H9 (cell line): ENCODE data around the gene MTMR6. TPM values are rescaled to one million over a fixed set of nuclear protein-coding genes. Genes with fewer than 3 reads are reported as not detected.

Source experiments
- DNase-seq: peaks from one replicate; pipeline ENCODE4 v3.0.0-alpha.2; 2017
- H2AFZ ChIP-seq: one replicate; pipeline ENCODE4 v1.6.1; 2013; ENCODE audit warnings: mild to moderate bottlenecking, low read length, control low read depth, moderate library complexity
- H2AK5ac ChIP-seq: 2 replicates; pipeline ENCODE4 v1.6.1; 2013; ENCODE audit warnings: low read length, control low read depth, mixed read lengths; ENCODE audit not compliant: insufficient read length
- H2BK120ac ChIP-seq: one replicate; pipeline ENCODE4 v1.6.1; 2013; ENCODE audit warnings: low read depth, mild to moderate bottlenecking, low read length, control low read depth, inconsistent platforms; ENCODE audit not compliant: poor library complexity, severe bottlenecking
- H2BK12ac ChIP-seq: 2 replicates; pipeline ENCODE4 v1.6.1; 2013; ENCODE audit warnings: low read length, control low read depth, mixed read lengths, low read depth; ENCODE audit not compliant: insufficient read length
- H2BK15ac ChIP-seq: 2 replicates; pipeline ENCODE4 v1.6.1; 2013; ENCODE audit warnings: low read depth, low read length, control low read depth
- H2BK20ac ChIP-seq: one replicate; pipeline ENCODE4 v1.6.1; 2013; ENCODE audit warnings: low read depth, mild to moderate bottlenecking, low read length, control low read depth, inconsistent platforms; ENCODE audit not compliant: poor library complexity, severe bottlenecking
- H2BK5ac ChIP-seq: 2 replicates; pipeline ENCODE4 v1.6.1; 2013; ENCODE audit warnings: low read length, control low read depth, mixed read lengths; ENCODE audit not compliant: insufficient read length
- H3K14ac ChIP-seq: 2 replicates; pipeline ENCODE4 v1.6.1; 2013; ENCODE audit warnings: low read length, control low read depth; ENCODE audit not compliant: insufficient read depth
- H3K18ac ChIP-seq: 2 replicates; pipeline ENCODE4 v1.6.1; 2013; ENCODE audit warnings: low read depth, mild to moderate bottlenecking, mixed read lengths, low read length, control low read depth; ENCODE audit not compliant: insufficient read length
- H3K23ac ChIP-seq: 2 replicates; pipeline ENCODE4 v1.6.1; 2013; ENCODE audit warnings: low read length, control low read depth, mixed read lengths, low read depth; ENCODE audit not compliant: insufficient read length
- H3K23me2 ChIP-seq: 2 replicates; pipeline ENCODE4 v1.6.1; 2013; ENCODE audit warnings: low read depth, mild to moderate bottlenecking, mixed read lengths, low read length, control low read depth; ENCODE audit not compliant: insufficient read length, poor library complexity, severe bottlenecking
- H3K27ac ChIP-seq: 2 replicates; pipeline ENCODE4 v1.5.1; 2013; ENCODE audit warnings: low read length, control low read depth, mixed read lengths, low read depth; ENCODE audit not compliant: insufficient read length
- H3K27me3 ChIP-seq: 2 replicates; pipeline ENCODE4 v1.6.1; 2013; ENCODE audit warnings: low read length, control low read depth, inconsistent platforms; ENCODE audit not compliant: insufficient read depth
- H3K4ac ChIP-seq: 2 replicates; pipeline ENCODE4 v1.6.1; 2013; ENCODE audit warnings: low read depth, mild to moderate bottlenecking, control low read depth, inconsistent platforms, low read length, moderate library complexity
- H3K4me1 ChIP-seq: 2 replicates; pipeline ENCODE4 v1.6.1; 2013; ENCODE audit warnings: low read length, control low read depth, inconsistent platforms; ENCODE audit not compliant: insufficient read depth
- H3K4me2 ChIP-seq: 2 replicates; pipeline ENCODE4 v1.6.1; 2013; ENCODE audit warnings: low read length, control low read depth, mixed read lengths; ENCODE audit not compliant: insufficient read length, insufficient read depth
- H3K56ac ChIP-seq: 2 replicates; pipeline ENCODE4 v1.6.1; 2013; ENCODE audit warnings: low read depth, mild to moderate bottlenecking, mixed read lengths, low read length, control low read depth; ENCODE audit not compliant: insufficient read length
- H3K79me1 ChIP-seq: 2 replicates; pipeline ENCODE4 v1.6.1; 2013; ENCODE audit warnings: low read depth, mild to moderate bottlenecking, moderate library complexity, low read length, control low read depth, inconsistent platforms; ENCODE audit not compliant: insufficient read depth, poor library complexity, severe bottlenecking
- H3K79me2 ChIP-seq: 2 replicates; pipeline ENCODE4 v1.6.1; 2013; ENCODE audit warnings: low read length, control low read depth, inconsistent platforms; ENCODE audit not compliant: insufficient read depth
- H3K9ac ChIP-seq: 2 replicates; pipeline ENCODE4 v1.6.1; 2013; ENCODE audit warnings: low read length, control low read depth, mixed read lengths; ENCODE audit not compliant: insufficient read length; ENCODE audit errors: extremely low read depth
- H3K9me3 ChIP-seq: one replicate; pipeline ENCODE4 v1.6.1; 2013; ENCODE audit warnings: low read depth, low read length, inconsistent platforms; ENCODE audit not compliant: control insufficient read depth
- H3T11ph ChIP-seq: one replicate; pipeline ENCODE4 v1.6.1; 2013; ENCODE audit warnings: mild to moderate bottlenecking, low read length, control low read depth, inconsistent platforms
- H4K20me1 ChIP-seq: one replicate; pipeline ENCODE4 v1.6.1; 2013; ENCODE audit not compliant: control insufficient read depth, insufficient read length, insufficient read depth
- H4K5ac ChIP-seq: 2 replicates; pipeline ENCODE4 v1.6.1; 2013; ENCODE audit warnings: low read depth, mild to moderate bottlenecking, mixed read lengths, low read length, control low read depth; ENCODE audit not compliant: insufficient read length
- H4K8ac ChIP-seq: replicated peaks from 2 replicates; pipeline ENCODE4 v1.6.1; 2013; ENCODE audit warnings: low read length, control low read depth, mixed read lengths, low read depth; ENCODE audit not compliant: insufficient read length
- H4K91ac ChIP-seq: 2 replicates; pipeline ENCODE4 v1.6.1; 2013; ENCODE audit warnings: low read depth, mild to moderate bottlenecking, moderate library complexity, mixed read lengths, low read length, control low read depth; ENCODE audit not compliant: insufficient read length
- H3K27ac Mint-ChIP-seq, 3 experiments: 2 replicates in 2 of 3; 3 replicates in 1 of 3; pipeline ENCODE4 v1.8.0; 2020 to 2021; ENCODE audit warnings: mixed read lengths in 3 of 3, mild to moderate bottlenecking in 1 of 3, moderate library complexity in 1 of 3
- H3K27me3 Mint-ChIP-seq: 2 replicates; pipeline ENCODE4 v1.8.0; 2021; ENCODE audit warnings: low read depth, mild to moderate bottlenecking, moderate library complexity, mixed read lengths
- H3K36me3 Mint-ChIP-seq, 3 experiments: 2 replicates in 2 of 3; 3 replicates in 1 of 3; pipeline ENCODE4 v1.8.0; 2020 to 2021; ENCODE audit warnings: low read depth in 3 of 3, mixed read lengths in 3 of 3; ENCODE audit not compliant: insufficient read depth in 1 of 3
- H3K4me1 Mint-ChIP-seq, 2 experiments: 2 replicates each; pipeline ENCODE4 v1.8.0; 2020; ENCODE audit warnings: mixed read lengths in 2 of 2
- H3K4me3 Mint-ChIP-seq, 2 experiments: 2 replicates in 1 of 2; 3 replicates in 1 of 2; pipeline ENCODE4 v1.8.0; 2020 to 2021; ENCODE audit warnings: mild to moderate bottlenecking in 2 of 2, mixed read lengths in 2 of 2, moderate library complexity in 1 of 2
- H3K9me3 Mint-ChIP-seq, 2 experiments: 2 replicates in 1 of 2; 3 replicates in 1 of 2; pipeline ENCODE4 v1.8.0; 2020; ENCODE audit warnings: mild to moderate bottlenecking in 2 of 2, mixed read lengths in 2 of 2, moderate library complexity in 1 of 2
- WGBS: extraction: QIAGEN DNeasy Blood & Tissue Kit; methylation state at CpG from one replicate; pipeline ENCODE4 v1.1.7; 2013; ENCODE audit warnings: missing lambda C conversion rate, low lambda C conversion rate, mixed read lengths; ENCODE audit not compliant: insufficient read length; ENCODE audit errors: extremely low coverage; 5-methylcytosine and 5-hydroxymethylcytosine counted together
- total RNA-seq: library from RNA; stranded (reverse); gene quantifications from 2 replicates; pipeline ENCODE4 v1.2.1, GENCODE V29; 2021
- TF ChIP-seq, protein P1 (sequence below): fragments of 200-600 bp; sonication (generic); conservative IDR thresholded peaks from 3 replicates; pipeline ENCODE4 v1.8.0; 2021; ENCODE audit warnings: antibody characterized with exemption, mild to moderate bottlenecking

The MTMR6 gene
- total RNA-seq, 1 experiment from 2014 or later: 7.0 TPM

DNA sequence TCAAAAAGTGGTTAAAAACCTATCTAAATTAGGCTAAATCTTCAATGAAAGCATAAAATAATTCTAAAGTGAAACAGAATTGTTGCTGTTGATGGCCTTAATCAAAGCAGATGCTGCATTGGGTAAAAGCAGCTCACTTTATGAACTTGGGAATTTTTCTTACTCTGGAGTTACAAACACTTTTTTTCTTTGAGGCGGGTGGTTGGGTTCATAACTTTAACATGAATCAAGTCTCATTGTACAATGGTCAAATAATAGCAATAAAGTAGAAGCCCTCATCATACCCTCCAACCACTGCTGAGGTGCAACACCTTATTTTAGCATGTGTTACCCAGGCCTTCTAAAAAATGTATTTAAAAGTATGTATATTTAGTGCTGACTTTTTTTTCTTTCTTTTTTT is 43.3 kb upstream of the MTMR6 start:
- no peak for DNase-seq
- H3K79me1 ChIP-seq: no peaks in the 10 kb centered on the region
- H3K23me2 ChIP-seq: no peaks in the 10 kb centered on the region
- no peak overlapping the region for H3K4ac ChIP-seq
- no peaks in the 10 kb centered on the region for H3K27me3 ChIP-seq
- no peak overlapping the region for H3K9ac ChIP-seq
- H3K9me3 ChIP-seq: no peaks in the 10 kb centered on the region
- H3K4me2 ChIP-seq: no peak overlapping the region
- H3K27ac ChIP-seq: no peak overlapping the region
- no CpG with 5 or more reads among the region's 1 CpG for WGBS
- Mint-ChIP-seq H3K9me3 (no peaks in the 10 kb centered on the region), H3K36me3 (peaks cover 10 to 79% (median 57%) of the 10 kb centered on the region in 3 experiments; a peak in 6 of 7 replicates), H3K27me3 (no peaks in the 10 kb centered on the region), H3K4me3 (no peak overlapping the region), H3K4me1 (no peaks in the 10 kb centered on the region), H3K27ac (no peak overlapping the region)
- no peak overlapping the region for H2BK12ac ChIP-seq
- no peak overlapping the region for H2AFZ ChIP-seq
- H3T11ph ChIP-seq: no peak overlapping the region
- H3K56ac ChIP-seq: no peak overlapping the region
- TF ChIP-seq, protein P1, sequence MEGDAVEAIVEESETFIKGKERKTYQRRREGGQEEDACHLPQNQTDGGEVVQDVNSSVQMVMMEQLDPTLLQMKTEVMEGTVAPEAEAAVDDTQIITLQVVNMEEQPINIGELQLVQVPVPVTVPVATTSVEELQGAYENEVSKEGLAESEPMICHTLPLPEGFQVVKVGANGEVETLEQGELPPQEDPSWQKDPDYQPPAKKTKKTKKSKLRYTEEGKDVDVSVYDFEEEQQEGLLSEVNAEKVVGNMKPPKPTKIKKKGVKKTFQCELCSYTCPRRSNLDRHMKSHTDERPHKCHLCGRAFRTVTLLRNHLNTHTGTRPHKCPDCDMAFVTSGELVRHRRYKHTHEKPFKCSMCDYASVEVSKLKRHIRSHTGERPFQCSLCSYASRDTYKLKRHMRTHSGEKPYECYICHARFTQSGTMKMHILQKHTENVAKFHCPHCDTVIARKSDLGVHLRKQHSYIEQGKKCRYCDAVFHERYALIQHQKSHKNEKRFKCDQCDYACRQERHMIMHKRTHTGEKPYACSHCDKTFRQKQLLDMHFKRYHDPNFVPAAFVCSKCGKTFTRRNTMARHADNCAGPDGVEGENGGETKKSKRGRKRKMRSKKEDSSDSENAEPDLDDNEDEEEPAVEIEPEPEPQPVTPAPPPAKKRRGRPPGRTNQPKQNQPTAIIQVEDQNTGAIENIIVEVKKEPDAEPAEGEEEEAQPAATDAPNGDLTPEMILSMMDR: no peak
- H2BK15ac ChIP-seq: no peak overlapping the region
- no peak overlapping the region for H2BK120ac ChIP-seq
- no peak overlapping the region for H2BK20ac ChIP-seq
- no peak overlapping the region for H4K8ac ChIP-seq
- H4K91ac ChIP-seq: no peak overlapping the region
- H3K79me2 ChIP-seq: no peaks in the 10 kb centered on the region
- no peaks in the 10 kb centered on the region for H4K20me1 ChIP-seq
- H2AK5ac ChIP-seq: no peak overlapping the region
- H3K14ac ChIP-seq: no peak overlapping the region
- no peak overlapping the region for H3K18ac ChIP-seq
- no peak overlapping the region for H2BK5ac ChIP-seq
- no peak overlapping the region for H3K23ac ChIP-seq
- H4K5ac ChIP-seq: no peak overlapping the region
- H3K4me1 ChIP-seq: no peaks in the 10 kb centered on the region
